OCI-LY7 (cell line): ENCODE measurements around the gene UHRF2. TPM values are rescaled to one million over a fixed set of nuclear protein-coding genes. Genes with fewer than 3 reads are reported as not detected.

ENCODE experiments used
- Bru-seq: library from RNA; stranded (reverse); fragments of 400-500 nt; gene quantifications from one replicate; lab custom pipeline; 2021; lab: Mats Ljungman, UMichigan
- BruChase-seq, 2 experiments: library from RNA; stranded (reverse); fragments of 400-500 nt; gene quantifications; one replicate each; lab custom pipeline; 2021; lab: Mats Ljungman, UMichigan
- BruUV-seq: library from RNA; stranded (reverse); fragments of 400-500 nt; replicated peaks from 2 replicates; lab custom pipeline; 2021; lab: Mats Ljungman, UMichigan
- CTCF ChIA-PET: fragments of 300-600 bp; sonication (Branson Sonifier 250); formaldehyde crosslinking; loops from one replicate; lab custom pipeline; 2022; ENCODE audit warnings: antibody characterized with exemption; ENCODE audit not compliant: unreplicated experiment; lab: Charles Lee
- POLR2A ChIA-PET: fragments of 300-600 bp; sonication (Branson Sonifier 250); formaldehyde crosslinking; loops from one replicate; lab custom pipeline; 2022; ENCODE audit warnings: antibody characterized with exemption; lab: Charles Lee
- DNase-seq: peaks from one replicate; pipeline ENCODE4 v3.0.0-alpha.2; 2015; ENCODE audit warnings: low spot score
- H2AFZ ChIP-seq: fragments of 200-600 bp; sonication (generic), shearing (Covaris generic); 2 replicates; pipeline ENCODE4 v1.6.1; 2014; ENCODE audit warnings: mild to moderate bottlenecking, antibody characterized with exemption, low read length, moderate library complexity
- H3K27ac ChIP-seq: fragments of 200-600 bp; sonication (generic); 2 replicates; pipeline ENCODE4 v1.5.1; 2014; ENCODE audit warnings: mixed run types, low read depth, mild to moderate bottlenecking, moderate library complexity, low read length, inconsistent platforms; ENCODE audit not compliant: poor library complexity, severe bottlenecking
- H3K36me3 ChIP-seq: fragments of 200-600 bp; sonication (generic); 2 replicates; pipeline ENCODE4 v1.6.1; 2014; ENCODE audit warnings: mild to moderate bottlenecking, antibody characterized with exemption, low read length, moderate library complexity, mixed read lengths; ENCODE audit not compliant: insufficient read depth
- H3K4me1 ChIP-seq: fragments of 200-600 bp; sonication (generic); 2 replicates; pipeline ENCODE4 v1.5.1; 2014; ENCODE audit warnings: mild to moderate bottlenecking, low read length; ENCODE audit not compliant: insufficient read depth, poor library complexity, severe bottlenecking
- H3K4me2 ChIP-seq: fragments of 200-600 bp; sonication (generic); 2 replicates; pipeline ENCODE4 v1.6.1; 2014; ENCODE audit warnings: mild to moderate bottlenecking, low read length
- H3K4me3 ChIP-seq: fragments of 200-600 bp; sonication (generic); 2 replicates; pipeline ENCODE4 v1.5.1; 2014; ENCODE audit warnings: mild to moderate bottlenecking, low read depth, low read length; ENCODE audit not compliant: poor library complexity, severe bottlenecking
- H3K79me2 ChIP-seq: fragments of 200-600 bp; sonication (generic); 2 replicates; pipeline ENCODE4 v1.6.1; 2016; ENCODE audit warnings: low read depth, mild to moderate bottlenecking, low read length, moderate library complexity, mixed read lengths; ENCODE audit not compliant: insufficient read depth
- H3K9me2 ChIP-seq: fragments of 200-600 bp; sonication (generic); 2 replicates; pipeline ENCODE4 v1.6.1; 2016; ENCODE audit warnings: mild to moderate bottlenecking, low read length, mixed read lengths; ENCODE audit not compliant: insufficient read depth
- H3K9me3 ChIP-seq: fragments of 200-600 bp; sonication (generic); 2 replicates; pipeline ENCODE4 v1.6.1; 2014; ENCODE audit warnings: mild to moderate bottlenecking, mixed run types, low read length, mixed read lengths
- H4K20me1 ChIP-seq: fragments of 200-600 bp; sonication (generic); 2 replicates; pipeline ENCODE4 v1.6.1; 2014; ENCODE audit warnings: mild to moderate bottlenecking, antibody characterized with exemption, low read length, moderate library complexity, mixed read lengths; ENCODE audit not compliant: insufficient read depth
- CTCF ChIP-seq: fragments of 200-600 bp; sonication (generic); conservative IDR thresholded peaks from 2 replicates; pipeline ENCODE4 v1.5.1; 2014; ENCODE audit warnings: mild to moderate bottlenecking, antibody characterized with exemption, low read length, moderate library complexity, mixed read lengths
- EZH2phosphoT487 ChIP-seq: fragments of 200-600 bp; sonication (generic); IDR thresholded peaks from 2 replicates; pipeline ENCODE4 v1.6.1; 2018; ENCODE audit warnings: low read depth, borderline replicate concordance, mild to moderate bottlenecking, mixed run types, antibody characterized with exemption, low read length, moderate library complexity, mixed read lengths
- intact Hi-C: fragments of 100-400 bp; cut with micrococcal nuclease; formaldehyde crosslinking; loops from one replicate; pipeline ENCODE4 v1.10.0; 2022; ENCODE audit not compliant: unreplicated experiment
- long read RNA-seq: library from polyadenylated mRNA; stranded (forward); transcript quantifications from one replicate; pipeline ENCODE4 v2.0.0, GENCODE V29; 2022
- total RNA-seq, 2 experiments: library from RNA; depleted of rRNA in 1 of 2; stranded (reverse); fragments of >200 nt in 1 of 2; shearing (Covaris generic) in 1 of 2; gene quantifications; 2 replicates each; pipeline ENCODE4 v1.2.3, GENCODE V29; 2014 to 2022

The UHRF2 gene
- 76.1 and 76.6 TPM in 2 replicates for total RNA-seq (2014; rRNA removed; shearing (Covaris generic))
- total RNA-seq (2022): 70.1 and 92.0 TPM in 2 replicates
- percentile 95 among the genes with signal in this experiment for Bru-seq, nascent RNA
- BruChase-seq, experiment 1, labeled RNA remaining after a 6-hour chase: percentile 85 among the genes with signal in this experiment
- BruChase-seq, experiment 2, labeled RNA remaining after a 2-hour chase: percentile 86 among the genes with signal in this experiment
- long read RNA-seq, transcript UHRF2-201 (16 exons, 3,452 nt): major isoform, 7 of 80 reads
- long read RNA-seq, partial matches to known transcripts: 5 of 80 reads
- long read RNA-seq, other reads (novel, unspliced or antisense): 67 of 80 reads

GRCh38 chr9:6412487-6413364 lies at the start of gene UHRF2:
Gene UHRF2, plus strand, starts transcription at chr9:6413199. Its CDS starts 292 bp downstream, at chr9:6413491.
- ChIA-PET CTCF (interaction anchor here (0.9 kb wide), 1 partner anchor 291 kb away, joined by 3 read pairs; no protein-coding TSS in a partner anchor), POLR2A (interaction anchor here (0.6 to 3.8 kb wide), 17 partner anchors 9 to 682 kb away, joined by 3 to 34 read pairs (median 4); no protein-coding TSS in a partner anchor)
- peak within 1 kb of the TSS; percentile 67 for H2AFZ ChIP-seq
- peaks cover 49% of the 10 kb centered on the region for H3K4me1 ChIP-seq
- peaks cover 45% of the 10 kb centered on the region for H3K79me2 ChIP-seq
- intact Hi-C loops: loop anchor here (5.0 kb wide), 1 partner anchor 345 kb away; the partner anchor contains the start of gene KDM4C
- DNase-seq: peak; percentile 99
- TF ChIP-seq CTCF: no peak
- TF ChIP-seq EZH2phosphoT487: no peak
- peak within 1 kb of the TSS; percentile 83 for H3K4me3 ChIP-seq
- H3K36me3 ChIP-seq: peaks cover 30% of the 10 kb centered on the region
- H3K9me3 ChIP-seq: no peaks in the 10 kb centered on the region
- TSS peak; percentile 95 for BruUV-seq
- peak within 1 kb of the TSS; percentile 94 for H3K27ac ChIP-seq
- H4K20me1 ChIP-seq: peaks cover 30% of the 10 kb centered on the region
- peak within 1 kb of the TSS; percentile 86 for H3K4me2 ChIP-seq
- no peaks in the 10 kb centered on the region for H3K9me2 ChIP-seq

DNA sequence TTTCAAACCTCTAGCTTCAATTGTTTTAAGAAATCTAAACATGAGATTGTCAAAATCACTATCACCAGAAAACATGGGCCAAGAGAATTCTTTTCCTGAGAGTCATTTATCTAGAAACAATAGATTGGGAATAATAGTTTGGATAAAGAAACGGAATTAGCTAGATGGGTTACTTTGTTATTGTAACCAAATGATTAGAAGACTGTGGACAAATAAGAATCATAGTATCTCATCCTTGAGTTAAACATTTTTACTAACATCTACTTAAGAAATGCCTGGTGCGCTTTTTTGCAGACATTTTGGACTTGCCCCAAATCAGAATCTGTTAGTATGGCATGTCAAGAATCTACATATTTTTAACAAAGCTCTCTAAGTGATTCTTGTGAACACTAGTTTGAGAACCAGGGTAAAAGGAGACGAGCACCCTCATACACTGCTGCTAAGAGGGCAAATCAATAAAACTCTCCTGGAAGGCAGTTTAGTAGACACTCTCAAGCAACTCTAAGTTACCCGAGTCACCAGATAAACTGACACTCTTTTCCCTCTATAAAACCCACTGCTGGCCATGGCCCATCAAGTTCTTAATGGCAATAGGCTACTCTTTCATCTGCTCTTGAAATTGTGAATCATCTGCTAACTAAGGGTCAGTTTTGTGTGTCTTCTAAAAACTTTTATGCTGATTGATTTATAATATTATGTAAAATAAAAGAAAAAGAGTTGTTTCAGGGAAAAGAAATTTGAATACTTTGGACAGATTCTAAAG lies 45.7 kb upstream of the UHRF2 start:
- H3K9me3 ChIP-seq: no peaks in the 10 kb centered on the region
- no peaks in the 10 kb centered on the region for H3K36me3 ChIP-seq
- POLR2A ChIA-PET: interaction anchor here (0.5 kb wide), 1 partner anchor 315 kb away, joined by 3 read pairs; no protein-coding TSS in a partner anchor
- H2AFZ ChIP-seq: no peak overlapping the region
- no peak overlapping the region for H3K4me2 ChIP-seq
- no peak for TF ChIP-seq CTCF
- TF ChIP-seq EZH2phosphoT487: no peak
- H3K4me3 ChIP-seq: no peak overlapping the region
- no TSS peak for BruUV-seq
- no peaks in the 10 kb centered on the region for H3K4me1 ChIP-seq
- H4K20me1 ChIP-seq: no peaks in the 10 kb centered on the region
- CTCF ChIA-PET: no interaction called here
- no peak overlapping the region for H3K27ac ChIP-seq
- intact Hi-C loops: no loop called here
- H3K9me2 ChIP-seq: no peaks in the 10 kb centered on the region
- no peaks in the 10 kb centered on the region for H3K79me2 ChIP-seq
- DNase-seq: no peak
